Measurements from ENCODE around the gene MAF. TPM values are rescaled to one million over a fixed set of nuclear protein-coding genes. Genes with fewer than 3 reads are reported as not detected.
A peak's percentile ranks its signal among the peaks of the same experiment; 100 is the strongest.

MAF gene
- total and polyA plus RNA-seq, 7 donors, result 6.0 to 52.3 (median 35.2) TPM

DNA sequence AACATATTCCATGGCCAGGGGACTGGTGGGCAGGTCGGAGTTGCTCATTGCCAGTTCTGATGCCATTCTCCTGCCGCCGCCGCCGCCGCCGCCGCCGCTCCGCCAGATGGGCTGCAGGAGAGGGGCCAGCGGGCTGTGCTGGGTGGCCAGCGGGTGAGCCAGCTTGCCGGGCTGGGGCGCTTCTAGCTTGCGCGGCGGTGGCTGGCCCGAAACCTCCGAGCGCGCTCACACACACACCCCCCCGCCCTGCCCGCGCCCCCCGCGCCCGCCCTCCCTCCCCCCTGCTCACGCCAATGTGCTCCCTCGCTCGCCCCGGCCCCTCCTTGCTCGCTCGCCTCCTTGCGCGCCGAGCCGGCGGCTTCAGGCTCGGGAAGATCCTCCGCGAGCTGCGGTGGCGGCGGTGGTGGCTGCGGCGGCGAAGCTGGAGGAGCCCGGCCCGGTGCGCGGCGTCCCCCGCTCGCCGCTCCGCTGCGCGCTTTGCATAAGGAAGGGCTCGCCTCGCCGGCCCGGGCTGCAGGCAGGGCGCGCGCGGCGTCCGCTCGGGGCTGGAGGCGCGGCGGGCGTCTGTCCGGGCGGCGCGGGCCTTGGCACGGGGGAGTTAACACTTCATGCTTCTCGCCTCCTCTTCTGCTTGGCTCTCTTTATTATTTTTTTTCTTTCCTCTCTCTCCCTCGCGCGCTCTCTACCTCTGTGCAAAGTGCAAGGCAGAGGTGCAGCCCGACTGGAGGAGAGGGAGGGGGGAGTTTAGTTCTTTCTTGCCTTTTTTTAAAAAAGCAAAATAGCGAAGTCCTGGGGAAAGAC lies 500 bp downstream of the MAF start:
- Histone ChIP-seq H3K36me3 (ENCODE audit: insufficient read depth in 1 of 2, low read depth in 1 of 2) (no peaks in the 10 kb centered on the region), H3K9me3 (no peaks in the 10 kb centered on the region), H3K27ac (peak overlapping the region; percentile 94), H3K27me3 (ENCODE audit: insufficient read depth in 3 of 3, low read length in 2 of 3) (no peaks in the 10 kb centered on the region), H3K4me1 (peaks cover 9% of the 10 kb centered on the region), H3K4me3 (peak overlapping the region; percentile 80)
- WGBS, 3 donors, result 1% methylated on average over 48 to 84 of the region's 84 CpGs
- TF ChIP-seq, protein P1, sequence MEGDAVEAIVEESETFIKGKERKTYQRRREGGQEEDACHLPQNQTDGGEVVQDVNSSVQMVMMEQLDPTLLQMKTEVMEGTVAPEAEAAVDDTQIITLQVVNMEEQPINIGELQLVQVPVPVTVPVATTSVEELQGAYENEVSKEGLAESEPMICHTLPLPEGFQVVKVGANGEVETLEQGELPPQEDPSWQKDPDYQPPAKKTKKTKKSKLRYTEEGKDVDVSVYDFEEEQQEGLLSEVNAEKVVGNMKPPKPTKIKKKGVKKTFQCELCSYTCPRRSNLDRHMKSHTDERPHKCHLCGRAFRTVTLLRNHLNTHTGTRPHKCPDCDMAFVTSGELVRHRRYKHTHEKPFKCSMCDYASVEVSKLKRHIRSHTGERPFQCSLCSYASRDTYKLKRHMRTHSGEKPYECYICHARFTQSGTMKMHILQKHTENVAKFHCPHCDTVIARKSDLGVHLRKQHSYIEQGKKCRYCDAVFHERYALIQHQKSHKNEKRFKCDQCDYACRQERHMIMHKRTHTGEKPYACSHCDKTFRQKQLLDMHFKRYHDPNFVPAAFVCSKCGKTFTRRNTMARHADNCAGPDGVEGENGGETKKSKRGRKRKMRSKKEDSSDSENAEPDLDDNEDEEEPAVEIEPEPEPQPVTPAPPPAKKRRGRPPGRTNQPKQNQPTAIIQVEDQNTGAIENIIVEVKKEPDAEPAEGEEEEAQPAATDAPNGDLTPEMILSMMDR (IDR thresholded peaks at IDR 0.05), result no peak
- DNase-seq (peak; percentile 75 to 87), ATAC-seq (peak; percentile 55 to 60 (median 60))
- intact Hi-C loops (cut with DNase I), result loop anchor here (5.0 to 10.0 kb wide), 11 partner anchors 165 to 1475 kb away; no protein-coding TSS in a partner anchor

DNA sequence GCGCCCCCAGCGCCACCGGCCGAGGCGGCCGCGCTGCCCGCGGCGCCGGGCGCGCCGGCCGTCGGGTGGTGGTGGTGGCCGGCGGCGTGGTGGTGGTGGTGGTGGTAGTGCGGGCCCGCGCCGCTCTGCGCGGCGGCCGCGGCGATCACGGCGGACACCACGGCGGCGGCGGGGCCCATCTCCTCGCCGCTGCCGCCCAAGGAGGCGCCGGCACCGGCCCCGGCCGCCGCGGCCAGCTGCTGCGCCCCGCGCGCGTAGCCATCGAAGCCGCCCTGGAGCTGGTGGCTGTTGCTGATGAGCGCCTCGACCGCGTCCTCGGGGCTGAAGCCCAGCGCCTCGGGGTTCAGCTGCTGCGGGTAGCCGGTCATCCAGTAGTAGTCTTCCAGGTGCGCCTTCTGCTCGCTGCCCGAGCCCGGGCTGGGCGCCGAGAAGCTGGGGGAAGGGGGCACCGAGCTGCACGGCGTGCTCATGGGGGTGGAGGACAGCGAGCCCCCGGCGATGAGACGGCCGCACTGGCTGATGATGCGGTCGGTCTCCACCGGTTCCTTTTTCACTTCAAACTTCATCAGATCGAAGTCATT lies 1.2 kb downstream of the MAF start:
- intact Hi-C loops (cut with DNase I), result loop anchor here in 1 of 2 donors (5.0 kb wide), 1 partner anchor 237 kb away; no protein-coding TSS in a partner anchor
- Histone ChIP-seq H3K9me3 (no peaks in the 10 kb centered on the region), H3K27ac (peak overlapping the region; percentile 94), H3K4me3 (peak overlapping the region; percentile 80), H3K36me3 (ENCODE audit: insufficient read depth in 1 of 2, low read depth in 1 of 2) (no peaks in the 10 kb centered on the region), H3K27me3 (ENCODE audit: insufficient read depth in 3 of 3, low read length in 2 of 3) (no peaks in the 10 kb centered on the region), H3K4me1 (peaks cover 14% of the 10 kb centered on the region)
- WGBS, 3 donors, result 0 to 1% (median 1%) methylated on average over 24 to 72 of the region's 79 CpGs
- ATAC-seq (peak in 2 of 4 donors; percentile 3 to 13), DNase-seq (peak; percentile 51 to 72)
- TF ChIP-seq, protein P1 (IDR thresholded peaks at IDR 0.05), result no peak

DNA sequence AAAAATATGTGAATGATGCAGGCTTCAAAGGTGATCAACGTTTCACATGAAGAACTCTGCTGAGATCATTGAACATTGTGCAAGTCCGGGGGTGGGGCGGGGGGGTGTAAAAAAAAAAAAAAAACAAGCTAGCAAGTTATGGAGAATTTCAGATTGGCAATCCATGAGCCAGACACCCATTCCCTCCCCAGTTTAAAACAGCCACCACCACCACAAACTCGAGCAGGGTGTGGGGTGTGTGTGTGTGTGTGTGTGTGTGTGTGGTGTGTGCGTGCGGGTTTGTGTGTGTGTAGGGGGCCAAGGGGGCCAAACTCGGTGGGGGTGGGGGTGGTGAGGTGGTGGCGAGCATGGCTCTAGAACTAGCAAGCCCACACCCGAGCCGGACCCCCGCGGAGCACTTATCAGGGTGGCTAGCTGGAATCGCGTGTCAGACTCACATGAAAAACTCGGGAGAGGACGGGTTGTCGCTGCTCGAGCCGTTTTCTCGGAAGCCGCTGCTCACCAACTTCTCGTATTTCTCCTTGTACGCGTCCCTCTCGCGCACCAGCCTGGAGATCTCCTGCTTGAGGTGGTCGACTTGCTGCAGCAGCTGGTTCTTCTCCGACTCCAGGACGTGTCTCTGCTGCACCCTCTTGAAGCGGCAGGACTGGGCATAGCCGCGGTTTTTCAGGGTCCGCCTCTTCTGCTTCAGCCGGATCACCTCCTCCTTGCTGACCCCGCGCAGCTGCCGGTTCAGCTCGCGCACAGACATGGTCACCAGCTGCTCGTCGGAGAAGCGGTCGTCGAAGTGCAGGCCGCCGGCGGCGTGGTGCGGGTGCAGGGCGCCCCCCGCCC lies 2.0 kb downstream of the MAF start:
- no peaks in the 10 kb centered on the region for H3K9me3 ChIP-seq
- 1% methylated on average over 31 to 51 of the region's 51 CpGs for WGBS, 3 donors
- intact Hi-C loops (cut with DNase I), result loop anchor here in 1 of 2 donors (5.0 kb wide), 1 partner anchor 236 kb away; no protein-coding TSS in a partner anchor
- H3K36me3 ChIP-seq (ENCODE audit: insufficient read depth in 1 of 2, low read depth in 1 of 2), result no peaks in the 10 kb centered on the region
- peak overlapping the region; percentile 84 for H3K4me3 ChIP-seq
- ATAC-seq (peak; percentile 32 to 35 (median 34)), DNase-seq (peak; percentile 67 to 85)
- H3K4me1 ChIP-seq, result peaks cover 22% of the 10 kb centered on the region
- TF ChIP-seq, protein P1 (IDR thresholded peaks at IDR 0.05), result peak; percentile 33
- no peaks in the 10 kb centered on the region for H3K27me3 ChIP-seq (ENCODE audit: insufficient read depth in 3 of 3, low read length in 2 of 3)
- peak overlapping the region; percentile 95 for H3K27ac ChIP-seq

DNA sequence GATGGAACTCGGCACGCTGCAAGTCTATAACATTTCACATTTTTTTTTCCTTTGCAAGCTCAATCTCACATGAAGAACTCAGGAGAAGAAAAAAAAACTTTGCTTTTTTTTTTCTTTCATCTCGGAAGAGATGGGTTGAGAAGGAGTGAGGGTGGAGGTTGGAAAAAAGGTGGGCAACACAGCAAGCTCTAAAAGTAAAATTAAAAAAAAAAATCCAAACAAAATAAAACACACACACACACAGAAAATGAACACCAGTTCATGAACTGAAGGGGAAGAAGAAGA lies 2.5 kb downstream of the MAF start:
- no peak for ATAC-seq
- no peak for DNase-seq
- no peaks in the 10 kb centered on the region for H3K9me3 ChIP-seq
- no peaks in the 10 kb centered on the region for H3K36me3 ChIP-seq (ENCODE audit: insufficient read depth in 1 of 2, low read depth in 1 of 2)
- WGBS, 3 donors, result 9 to 18% (median 10%) methylated on average over 3 of the region's 3 CpGs
- no peaks in the 10 kb centered on the region for H3K27me3 ChIP-seq (ENCODE audit: insufficient read depth in 3 of 3, low read length in 2 of 3)
- TF ChIP-seq, protein P1 (IDR thresholded peaks at IDR 0.05), result no peak
- intact Hi-C loops (cut with DNase I), result loop anchor here in 1 of 2 donors (5.0 kb wide), 1 partner anchor 236 kb away; no protein-coding TSS in a partner anchor
- peak overlapping the region; percentile 95 for H3K27ac ChIP-seq
- H3K4me1 ChIP-seq, result peaks cover 23% of the 10 kb centered on the region
- H3K4me3 ChIP-seq, result peak overlapping the region; percentile 84

All from psoas muscle (tissue), 8 donors.